Breast epithelium (tissue), 4 donors: ENCODE results near the gene ADD1. TPM values are rescaled to one million over a fixed set of nuclear protein-coding genes. Genes with fewer than 3 reads are reported as not detected.

Experiments used
- DNase-seq, 2 donors: peaks; one replicate each; pipeline ENCODE4 v3.0.0-alpha.2; 2019; ENCODE audit warnings: low spot score in 2 of 2
- H3K27ac ChIP-seq, 2 donors: fragments of 200-600 bp; sonication (generic) in 1 of 2; one replicate each; pipeline ENCODE4 v1.5.1; 2016 to 2019; ENCODE audit warnings: mild to moderate bottlenecking in 1 of 2
- H3K27me3 ChIP-seq, 2 donors: fragments of 200-600 bp; sonication (generic) in 1 of 2; one replicate each; pipeline versions ENCODE4 v1.5.1 to v1.6.0; 2017 to 2019; ENCODE audit warnings: control low read depth in 1 of 2, mild to moderate bottlenecking in 1 of 2
- H3K36me3 ChIP-seq: fragments of 200-600 bp; one replicate; pipeline ENCODE4 v1.5.1; 2019
- H3K4me1 ChIP-seq, 2 donors: fragments of 200-600 bp; sonication (generic); one replicate each; pipeline ENCODE4 v1.5.1; 2016 to 2019; ENCODE audit warnings: control low read depth in 1 of 2
- H3K4me3 ChIP-seq, 3 donors: fragments of 200-600 bp; sonication (generic); 1 replicate in 2 of 3; 2 replicates in 1 of 3; pipeline ENCODE4 v1.5.1; 2016 to 2019; ENCODE audit warnings: mild to moderate bottlenecking in 3 of 3, moderate library complexity in 2 of 3
- H3K9me3 ChIP-seq, 2 donors: fragments of 200-600 bp; sonication (generic) in 1 of 2; one replicate each; pipeline ENCODE4 v1.5.1; 2016 to 2019; ENCODE audit warnings: control low read depth in 1 of 2
- POLR2A ChIP-seq: fragments of 450-650 bp; IDR thresholded peaks from one replicate; pipeline ENCODE4 v1.6.1; 2016; ENCODE audit warnings: antibody characterized with exemption, mild to moderate bottlenecking, moderate library complexity
- POLR2AphosphoS5 ChIP-seq, 3 donors: sonication (generic); formaldehyde crosslinking; IDR thresholded peaks; one replicate each; pipeline ENCODE4 v1.6.1; 2017; ENCODE audit warnings: antibody characterized with exemption in 3 of 3
- intact Hi-C: fragments of 100-400 bp; cut with DNase I; formaldehyde crosslinking; loops from one replicate; pipeline ENCODE4 v1.15.1; 2023; ENCODE audit warnings: low total_unique reads
- total RNA-seq, 3 donors: library from RNA; depleted of rRNA; stranded (reverse); fragments of >200 nt; gene quantifications; one replicate each; pipeline ENCODE4 v1.1.0, GENCODE V29; 2016
- TF ChIP-seq, protein P1 (sequence below), 3 donors: fragments of 450-650 bp; IDR thresholded peaks; one replicate each; pipeline ENCODE4 v1.5.1; 2016 to 2017; ENCODE audit warnings: antibody characterized with exemption in 3 of 3, mild to moderate bottlenecking in 3 of 3, moderate library complexity in 3 of 3

Gene ADD1
- total RNA-seq, 3 donors from 2014 or later: 161 to 193 (median 181) TPM

DNA sequence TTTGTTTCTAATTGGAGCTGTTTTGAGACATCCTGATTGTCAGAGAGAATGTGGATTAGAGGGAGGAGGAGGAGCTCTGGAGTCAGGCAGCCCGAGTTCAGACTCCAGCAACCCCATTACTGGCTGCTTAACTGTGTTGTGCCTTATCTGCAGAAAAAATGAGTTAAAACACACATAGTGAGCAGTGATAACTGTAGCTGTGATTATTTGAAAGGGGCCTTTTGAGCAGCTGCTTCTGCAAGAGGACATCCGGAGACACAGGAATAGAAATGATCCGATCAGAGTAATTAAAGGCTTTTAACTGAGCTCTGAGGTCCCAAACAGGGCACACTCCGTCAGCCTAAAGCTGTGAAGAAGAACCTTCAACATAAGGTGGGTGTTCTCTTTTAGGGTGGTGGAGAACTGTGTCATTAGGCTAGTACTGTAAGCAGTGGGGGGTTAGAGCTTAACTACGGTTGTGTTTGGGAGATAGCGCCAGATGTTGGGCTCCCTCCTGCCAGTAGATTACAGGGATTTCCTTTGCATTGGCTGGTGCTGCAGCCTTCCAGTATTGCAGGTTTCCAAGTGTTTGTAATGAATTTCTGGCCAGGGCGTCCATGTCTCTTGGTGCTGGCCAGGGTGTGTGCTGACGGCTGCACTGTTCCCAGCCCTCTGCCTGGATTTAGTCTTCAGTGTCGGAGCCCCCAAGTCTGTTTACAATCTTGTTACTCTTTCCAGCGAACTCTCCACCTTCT, 24.3 kb downstream of the ADD1 start:
- intact Hi-C loops: no loop called here
- peak overlapping the region; percentile 45 to 76 for H3K27ac ChIP-seq
- no peak for TF ChIP-seq POLR2AphosphoS5 (IDR thresholded peaks at IDR 0.05)
- TF ChIP-seq POLR2A: no peak
- TF ChIP-seq, protein P1, sequence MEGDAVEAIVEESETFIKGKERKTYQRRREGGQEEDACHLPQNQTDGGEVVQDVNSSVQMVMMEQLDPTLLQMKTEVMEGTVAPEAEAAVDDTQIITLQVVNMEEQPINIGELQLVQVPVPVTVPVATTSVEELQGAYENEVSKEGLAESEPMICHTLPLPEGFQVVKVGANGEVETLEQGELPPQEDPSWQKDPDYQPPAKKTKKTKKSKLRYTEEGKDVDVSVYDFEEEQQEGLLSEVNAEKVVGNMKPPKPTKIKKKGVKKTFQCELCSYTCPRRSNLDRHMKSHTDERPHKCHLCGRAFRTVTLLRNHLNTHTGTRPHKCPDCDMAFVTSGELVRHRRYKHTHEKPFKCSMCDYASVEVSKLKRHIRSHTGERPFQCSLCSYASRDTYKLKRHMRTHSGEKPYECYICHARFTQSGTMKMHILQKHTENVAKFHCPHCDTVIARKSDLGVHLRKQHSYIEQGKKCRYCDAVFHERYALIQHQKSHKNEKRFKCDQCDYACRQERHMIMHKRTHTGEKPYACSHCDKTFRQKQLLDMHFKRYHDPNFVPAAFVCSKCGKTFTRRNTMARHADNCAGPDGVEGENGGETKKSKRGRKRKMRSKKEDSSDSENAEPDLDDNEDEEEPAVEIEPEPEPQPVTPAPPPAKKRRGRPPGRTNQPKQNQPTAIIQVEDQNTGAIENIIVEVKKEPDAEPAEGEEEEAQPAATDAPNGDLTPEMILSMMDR (IDR thresholded peaks at IDR 0.05): no peak
- no peaks in the 10 kb centered on the region for H3K27me3 ChIP-seq
- H3K4me1 ChIP-seq: peaks cover 5 to 14% of the 10 kb centered on the region in 2 donors
- peak overlapping the region; percentile 9 to 50 (median 19) for H3K4me3 ChIP-seq
- no peaks in the 10 kb centered on the region for H3K9me3 ChIP-seq
- H3K36me3 ChIP-seq: no peaks in the 10 kb centered on the region
- DNase-seq: no peak

DNA sequence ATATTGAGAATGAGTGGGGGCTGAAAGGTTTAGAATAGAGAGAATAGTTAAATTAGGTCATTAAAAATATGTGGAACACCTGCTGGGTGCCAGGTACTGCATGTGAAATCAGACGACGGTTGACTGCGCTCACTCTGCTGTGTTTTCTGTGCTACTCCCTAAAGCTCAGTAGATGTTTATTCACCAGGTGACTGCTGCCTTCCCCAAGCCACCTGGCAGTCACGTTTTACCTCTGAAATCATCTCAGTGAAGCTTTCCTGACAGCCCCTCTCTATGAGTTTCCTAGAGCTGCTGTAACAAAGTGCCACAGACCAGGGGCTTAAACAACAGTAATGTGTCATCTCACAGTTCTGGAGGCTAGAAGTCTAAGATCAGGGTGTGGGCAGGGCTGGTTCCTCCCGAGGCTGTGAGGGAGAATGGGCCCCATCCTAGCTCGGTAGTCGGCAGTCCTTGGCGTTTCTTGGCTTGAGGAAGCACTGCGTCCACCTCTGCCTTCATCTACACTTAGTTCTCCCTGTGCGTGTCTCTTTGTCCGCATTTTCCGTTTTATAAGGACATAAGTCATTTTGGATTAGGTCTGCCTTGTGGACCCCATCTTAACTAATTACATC, 25.3 kb downstream of the ADD1 start:
- Histone ChIP-seq H3K27me3 (no peaks in the 10 kb centered on the region), H3K9me3 (no peaks in the 10 kb centered on the region), H3K4me1 (peaks cover 5 to 14% of the 10 kb centered on the region in 2 donors), H3K36me3 (no peaks in the 10 kb centered on the region), H3K27ac (peak overlapping the region; percentile 45 to 76), H3K4me3 (peak overlapping the region in 1 of 3 donors; percentile 50)
- TF ChIP-seq POLR2AphosphoS5 (IDR thresholded peaks at IDR 0.05) (no peak), POLR2A (no peak)
- TF ChIP-seq, protein P1 (IDR thresholded peaks at IDR 0.05): no peak
- DNase-seq: no peak
- intact Hi-C loops: no loop called here

DNA sequence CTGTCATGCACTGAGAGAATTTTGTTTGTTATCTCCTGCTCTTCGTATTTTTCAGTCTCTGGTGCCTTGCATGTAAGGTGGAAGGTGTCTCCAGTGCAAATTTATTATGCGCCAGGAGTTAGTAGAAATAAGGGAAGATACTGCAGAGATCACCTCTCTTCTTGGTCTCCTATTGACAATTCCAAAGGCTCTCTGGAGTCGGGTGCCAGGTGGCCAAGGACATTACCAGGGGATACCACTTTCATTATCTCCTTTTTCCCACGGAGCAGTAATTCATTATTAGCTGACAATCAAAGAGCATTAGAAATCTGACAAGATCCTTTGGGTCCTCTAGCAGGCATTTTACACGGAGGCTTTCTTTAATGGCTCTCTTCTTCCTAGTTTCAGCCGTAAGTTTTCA, 26.0 kb downstream of the ADD1 start:
- intact Hi-C loops: no loop called here
- Histone ChIP-seq H3K27me3 (no peaks in the 10 kb centered on the region), H3K4me1 (peaks cover 5 to 14% of the 10 kb centered on the region in 2 donors), H3K4me3 (no peak overlapping the region), H3K9me3 (no peaks in the 10 kb centered on the region), H3K36me3 (no peaks in the 10 kb centered on the region), H3K27ac (peak overlapping the region; percentile 45 to 76)
- TF ChIP-seq, protein P1 (IDR thresholded peaks at IDR 0.05): no peak
- TF ChIP-seq POLR2AphosphoS5 (IDR thresholded peaks at IDR 0.05): no peak
- TF ChIP-seq POLR2A: no peak
- no peak for DNase-seq

DNA sequence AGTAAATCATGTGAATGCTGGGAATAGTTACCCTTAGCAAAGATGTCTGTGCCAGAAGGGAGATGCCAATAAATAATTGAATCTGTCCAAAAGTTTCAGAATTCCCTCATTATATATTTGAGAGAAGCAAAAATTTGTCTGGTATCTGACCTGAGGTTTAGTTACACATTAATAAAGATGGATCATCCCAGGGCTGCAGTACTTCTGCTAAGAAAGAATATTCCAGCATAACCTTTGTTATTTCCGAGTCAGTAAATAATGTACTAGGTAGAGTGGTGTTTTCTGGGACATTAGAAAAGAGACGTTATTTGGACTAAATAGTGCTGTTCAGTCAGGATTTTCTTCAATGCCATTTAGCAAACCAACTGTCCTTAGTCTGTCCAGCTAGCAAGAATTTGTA, 26.4 kb downstream of the ADD1 start:
- Histone ChIP-seq H3K27ac (peak overlapping the region in 1 of 2 donors; percentile 76), H3K27me3 (no peaks in the 10 kb centered on the region), H3K4me3 (no peak overlapping the region), H3K9me3 (no peaks in the 10 kb centered on the region), H3K36me3 (no peaks in the 10 kb centered on the region), H3K4me1 (peaks cover 5 to 14% of the 10 kb centered on the region in 2 donors)
- intact Hi-C loops: no loop called here
- TF ChIP-seq POLR2AphosphoS5 (IDR thresholded peaks at IDR 0.05): no peak
- TF ChIP-seq, protein P1 (IDR thresholded peaks at IDR 0.05): no peak
- no peak for TF ChIP-seq POLR2A
- DNase-seq: no peak

DNA sequence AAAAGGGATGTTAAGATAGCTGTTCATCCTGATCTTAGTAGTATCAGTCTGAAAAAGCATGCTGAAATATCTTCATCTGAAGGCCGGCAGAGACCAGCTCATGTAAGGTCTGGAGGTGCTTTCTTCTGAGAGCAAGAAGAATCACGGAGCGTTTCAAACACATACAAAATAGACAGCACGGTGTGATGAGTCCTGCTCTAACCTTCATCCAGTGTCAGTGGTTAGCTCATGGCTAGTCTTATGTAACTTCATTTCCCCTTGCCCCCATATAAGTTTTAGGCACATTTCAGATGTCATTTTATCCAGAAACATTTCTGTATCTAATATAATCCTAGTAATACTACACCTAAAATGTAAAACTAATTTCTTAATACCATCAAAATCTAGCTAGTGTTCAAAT, 27.8 kb downstream of the ADD1 start:
- Histone ChIP-seq H3K27me3 (no peaks in the 10 kb centered on the region), H3K36me3 (no peaks in the 10 kb centered on the region), H3K27ac (no peak overlapping the region), H3K4me1 (peaks cover 0 to 5% of the 10 kb centered on the region in 2 donors), H3K9me3 (no peaks in the 10 kb centered on the region), H3K4me3 (no peak overlapping the region)
- DNase-seq: no peak
- intact Hi-C loops: no loop called here
- TF ChIP-seq POLR2A (no peak), POLR2AphosphoS5 (IDR thresholded peaks at IDR 0.05) (no peak)
- TF ChIP-seq, protein P1 (IDR thresholded peaks at IDR 0.05): no peak
